ENCODE measurements around the gene ATP8A2.
A peak's percentile ranks its signal among the peaks of the same experiment; 100 is the strongest.

The ATP8A2 gene

GRCh38 chr13:25958986-25959385 is 587.2 kb downstream of the ATP8A2 start:
- H3K4me3 ChIP-seq (ENCODE audit: low read length): no peak overlapping the region
- no peak for TF ChIP-seq CTCF (IDR thresholded peaks at IDR 0.05; ENCODE audit: insufficient read depth, low read depth, low read length, missing control alignments)
- DNase-seq (ENCODE audit: low read depth): no peak

- H3K4me3 ChIP-seq (ENCODE audit: low read length): no peak overlapping the region
- TF ChIP-seq CTCF (IDR thresholded peaks at IDR 0.05; ENCODE audit: insufficient read depth, low read depth, low read length, missing control alignments): no peak
- no peak for DNase-seq (ENCODE audit: low read depth)
Observed at GRCh38 chr13:25961294-25961693, 589.5 kb downstream of the ATP8A2 start.

- no peak for TF ChIP-seq CTCF (IDR thresholded peaks at IDR 0.05; ENCODE audit: insufficient read depth, low read depth, low read length, missing control alignments)
- no peak overlapping the region for H3K4me3 ChIP-seq (ENCODE audit: low read length)
- peak; percentile 41 for DNase-seq (ENCODE audit: low read depth)
Observed at GRCh38 chr13:25963674-25964073, 591.9 kb downstream of the ATP8A2 start.

- no peak for TF ChIP-seq CTCF (IDR thresholded peaks at IDR 0.05; ENCODE audit: insufficient read depth, low read depth, low read length, missing control alignments)
- no peak for DNase-seq (ENCODE audit: low read depth)
- H3K4me3 ChIP-seq (ENCODE audit: low read length): no peak overlapping the region
Observed at GRCh38 chr13:25965596-25965995, 593.8 kb downstream of the ATP8A2 start.

- TF ChIP-seq CTCF (IDR thresholded peaks at IDR 0.05; ENCODE audit: insufficient read depth, low read depth, low read length, missing control alignments): no peak
- DNase-seq (ENCODE audit: low read depth): no peak
- H3K4me3 ChIP-seq (ENCODE audit: low read length): no peak overlapping the region
Observed at GRCh38 chr13:25966086-25966485, 594.3 kb downstream of the ATP8A2 start.

GRCh38 chr13:25967144-25967543 is 595.4 kb downstream of the ATP8A2 start:
- TF ChIP-seq CTCF (IDR thresholded peaks at IDR 0.05; ENCODE audit: insufficient read depth, low read depth, low read length, missing control alignments): no peak
- no peak for DNase-seq (ENCODE audit: low read depth)
- no peak overlapping the region for H3K4me3 ChIP-seq (ENCODE audit: low read length)

GRCh38 chr13:25971047-25971446 is 599.3 kb downstream of the ATP8A2 start:
- TF ChIP-seq CTCF (IDR thresholded peaks at IDR 0.05; ENCODE audit: insufficient read depth, low read depth, low read length, missing control alignments): no peak
- no peak for DNase-seq (ENCODE audit: low read depth)
- H3K4me3 ChIP-seq (ENCODE audit: low read length): no peak overlapping the region
